ENCODE measurements around the gene LRRIQ3.

Gene LRRIQ3

GRCh38 chr1:74107394-74107793, 90.6 kb downstream of the LRRIQ3 start:
- DNase-seq (ENCODE audit: low read depth in 2 of 2), result no peak

- no peak for DNase-seq (ENCODE audit: low read depth in 2 of 2)
Observed at GRCh38 chr1:74091371-74091770, 106.6 kb downstream of the LRRIQ3 start.

- no peak for DNase-seq (ENCODE audit: low read depth in 2 of 2)
Observed at GRCh38 chr1:74083128-74083527, 114.8 kb downstream of the LRRIQ3 start.

GRCh38 chr1:74065081-74065480, 132.9 kb downstream of the LRRIQ3 start:
- no peak for DNase-seq (ENCODE audit: low read depth in 2 of 2)

GRCh38 chr1:74057719-74058118, 140.3 kb downstream of the LRRIQ3 start:
- no peak for DNase-seq (ENCODE audit: low read depth in 2 of 2)

- DNase-seq (ENCODE audit: low read depth in 2 of 2), result no peak
Observed at GRCh38 chr1:74053407-74053806, 144.6 kb downstream of the LRRIQ3 start.

GRCh38 chr1:74050386-74050785, 147.6 kb downstream of the LRRIQ3 start:
- DNase-seq (ENCODE audit: low read depth in 2 of 2), result no peak

GRCh38 chr1:74038042-74038441, 159.9 kb downstream of the LRRIQ3 start:
- no peak for DNase-seq (ENCODE audit: low read depth in 2 of 2)

GRCh38 chr1:74012583-74012982, 185.4 kb downstream of the LRRIQ3 start:
- DNase-seq (ENCODE audit: low read depth in 2 of 2), result no peak

GRCh38 chr1:74011736-74012135, 186.2 kb downstream of the LRRIQ3 start:
- DNase-seq (ENCODE audit: low read depth in 2 of 2), result no peak

- DNase-seq (ENCODE audit: low read depth in 2 of 2), result no peak
Observed at GRCh38 chr1:74010206-74010605, 187.8 kb downstream of the LRRIQ3 start.

GRCh38 chr1:74005533-74005932, 192.4 kb downstream of the LRRIQ3 start:
- DNase-seq (ENCODE audit: low read depth in 2 of 2), result no peak

GRCh38 chr1:74003806-74004205, 194.2 kb downstream of the LRRIQ3 start:
- DNase-seq (ENCODE audit: low read depth in 2 of 2), result no peak

GRCh38 chr1:73998348-73998959, 199.5 kb downstream of the LRRIQ3 start:
- no peak for DNase-seq (ENCODE audit: low read depth in 2 of 2)

GRCh38 chr1:73980324-73981040, 217.5 kb downstream of the LRRIQ3 start:
- DNase-seq (ENCODE audit: low read depth in 2 of 2), result no peak

- DNase-seq (ENCODE audit: low read depth in 2 of 2), result no peak
Observed at GRCh38 chr1:73979684-73980083, 218.3 kb downstream of the LRRIQ3 start.

- DNase-seq (ENCODE audit: low read depth in 2 of 2), result no peak
Observed at GRCh38 chr1:73978964-73979363, 219.0 kb downstream of the LRRIQ3 start.
